22Rv1 (cell line): ENCODE results near the gene SLC6A1.

ENCODE experiments used
- H3K27ac ChIP-seq: fragments of 450-650 bp; 2 replicates; pipeline ENCODE4 v1.5.1; 2017
- CTCF ChIP-seq: fragments of 450-650 bp; IDR thresholded peaks from 2 replicates; pipeline ENCODE4 v1.5.1; 2017; ENCODE audit warnings: mild to moderate bottlenecking
- ZFX ChIP-seq: fragments of 450-650 bp; IDR thresholded peaks from 2 replicates; pipeline ENCODE4 v1.6.1; 2017; ENCODE audit warnings: antibody characterized with exemption, borderline replicate concordance

Gene SLC6A1

GRCh38 chr3:10977892-10978510, 14.5 kb upstream of the SLC6A1 start:
- TF ChIP-seq CTCF: no peak
- no peak for TF ChIP-seq ZFX
- H3K27ac ChIP-seq: no peak overlapping the region

- TF ChIP-seq CTCF (no peak), ZFX (no peak)
- no peak overlapping the region for H3K27ac ChIP-seq
Measured at GRCh38 chr3:10978956-10979355, 13.6 kb upstream of the SLC6A1 start.

- TF ChIP-seq ZFX: no peak
- TF ChIP-seq CTCF: no peak
- H3K27ac ChIP-seq: no peak overlapping the region
Measured at GRCh38 chr3:10980312-10980711, 12.2 kb upstream of the SLC6A1 start.

GRCh38 chr3:10981031-10981430, 11.5 kb upstream of the SLC6A1 start:
- TF ChIP-seq CTCF (no peak), ZFX (no peak)
- no peak overlapping the region for H3K27ac ChIP-seq

- no peak for TF ChIP-seq CTCF
- H3K27ac ChIP-seq: no peak overlapping the region
Measured at GRCh38 chr3:10981961-10982360, 10.6 kb upstream of the SLC6A1 start.

GRCh38 chr3:10982782-10983181, 9.8 kb upstream of the SLC6A1 start:
- no peak overlapping the region for H3K27ac ChIP-seq
- no peak for TF ChIP-seq ZFX

- H3K27ac ChIP-seq: no peak overlapping the region
- TF ChIP-seq CTCF (peak; percentile 90), ZFX (no peak)
Measured at GRCh38 chr3:10983219-10983916, 9.2 kb upstream of the SLC6A1 start.
